Prostate gland (tissue), 2 donors: Measurements from ENCODE around the gene YWHAQ.

Source experiments
- POLR2A ChIP-seq: fragments of 450-650 bp; IDR thresholded peaks from one replicate; pipeline ENCODE4 v1.6.1; 2016; ENCODE audit warnings: antibody characterized with exemption, mild to moderate bottlenecking
- POLR2AphosphoS5 ChIP-seq: sonication (generic); formaldehyde crosslinking; IDR thresholded peaks from one replicate; pipeline ENCODE4 v1.6.1; 2017; ENCODE audit warnings: antibody characterized with exemption
- TF ChIP-seq, protein P1 (sequence below), 4 experiments: fragments of 200-600 bp in 2 of 4; fragments of 450-650 bp in 2 of 4; sonication (generic) in 2 of 4; IDR thresholded peaks; 1 replicate in 3 of 4; 2 replicates in 1 of 4; pipeline ENCODE4 v1.5.1; 2016 to 2019; ENCODE audit warnings: antibody characterized with exemption in 4 of 4, mild to moderate bottlenecking in 2 of 4, moderate library complexity in 2 of 4

DNA sequence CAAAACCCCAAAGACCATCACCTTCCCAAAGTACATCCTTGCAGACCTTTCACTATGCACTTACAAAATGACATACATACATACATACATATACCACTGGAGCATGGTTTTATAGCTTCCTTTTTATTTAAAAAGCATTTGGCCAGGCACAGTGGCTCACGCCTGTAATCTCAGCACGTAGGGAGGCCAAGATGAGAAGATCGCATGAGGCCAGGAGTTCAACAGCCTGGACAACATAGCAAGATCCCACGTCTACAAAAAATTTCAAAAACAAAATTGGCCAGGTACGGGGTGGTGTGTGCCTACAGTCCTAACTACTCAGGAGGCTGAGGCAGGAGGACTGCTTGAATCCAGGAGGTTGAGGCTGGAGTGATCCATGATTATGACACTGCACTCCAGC is 45.3 kb downstream of the YWHAQ start:
- TF ChIP-seq POLR2A (no peak), POLR2AphosphoS5 (no peak)
- TF ChIP-seq, protein P1, sequence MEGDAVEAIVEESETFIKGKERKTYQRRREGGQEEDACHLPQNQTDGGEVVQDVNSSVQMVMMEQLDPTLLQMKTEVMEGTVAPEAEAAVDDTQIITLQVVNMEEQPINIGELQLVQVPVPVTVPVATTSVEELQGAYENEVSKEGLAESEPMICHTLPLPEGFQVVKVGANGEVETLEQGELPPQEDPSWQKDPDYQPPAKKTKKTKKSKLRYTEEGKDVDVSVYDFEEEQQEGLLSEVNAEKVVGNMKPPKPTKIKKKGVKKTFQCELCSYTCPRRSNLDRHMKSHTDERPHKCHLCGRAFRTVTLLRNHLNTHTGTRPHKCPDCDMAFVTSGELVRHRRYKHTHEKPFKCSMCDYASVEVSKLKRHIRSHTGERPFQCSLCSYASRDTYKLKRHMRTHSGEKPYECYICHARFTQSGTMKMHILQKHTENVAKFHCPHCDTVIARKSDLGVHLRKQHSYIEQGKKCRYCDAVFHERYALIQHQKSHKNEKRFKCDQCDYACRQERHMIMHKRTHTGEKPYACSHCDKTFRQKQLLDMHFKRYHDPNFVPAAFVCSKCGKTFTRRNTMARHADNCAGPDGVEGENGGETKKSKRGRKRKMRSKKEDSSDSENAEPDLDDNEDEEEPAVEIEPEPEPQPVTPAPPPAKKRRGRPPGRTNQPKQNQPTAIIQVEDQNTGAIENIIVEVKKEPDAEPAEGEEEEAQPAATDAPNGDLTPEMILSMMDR (IDR thresholded peaks at IDR 0.05) = no peak
